ENCODE measurements around the gene KCNMA1.

KCNMA1 gene

GRCh38 chr10:77359287-77359691, 278.3 kb downstream of the KCNMA1 start:
- H3K9me2 ChIP-seq (replicated peaks; ENCODE audit: insufficient read depth, low read length) = no peaks in the 10 kb centered on the region
- H3K9me3 ChIP-seq (ENCODE audit: insufficient read depth, low read length) = no peaks in the 10 kb centered on the region
- no peaks in the 10 kb centered on the region for H4K20me1 ChIP-seq (ENCODE audit: low read depth, low read length)
- no peak overlapping the region for H3K4me3 ChIP-seq (ENCODE audit: insufficient read depth, low read length, poor library complexity, severe bottlenecking)
- no peak overlapping the region for H3K9ac ChIP-seq (ENCODE audit: low read length)
- H3K27ac ChIP-seq (ENCODE audit: low read depth, low read length) = no peak overlapping the region
- no peaks in the 10 kb centered on the region for H3K79me2 ChIP-seq (ENCODE audit: insufficient read depth, low read length)
- no peak overlapping the region for H2AFZ ChIP-seq (ENCODE audit: low read depth, low read length, severe bottlenecking)
- no peak overlapping the region for H3K4me2 ChIP-seq (ENCODE audit: low read depth, low read length, poor library complexity, severe bottlenecking)
- H3K27me3 ChIP-seq (ENCODE audit: low read length) = 0 out of 2 replicates have a peak, but pooled peaks cover 3% of the 10 kb centered on the region
- no peaks in the 10 kb centered on the region for H3F3A ChIP-seq (ENCODE audit: insufficient read depth)
- H3K36me3 ChIP-seq (ENCODE audit: low read length) = no peaks in the 10 kb centered on the region
- TF ChIP-seq CTCF (IDR thresholded peaks at IDR 0.05; ENCODE audit: insufficient read depth, low read length, poor library complexity, severe bottlenecking) (no peak), EZH2phosphoT487 (conservative IDR thresholded peaks at IDR 0.05; ENCODE audit: low read length) (no peak)

GRCh38 chr10:77358656-77359055, 279.0 kb downstream of the KCNMA1 start:
- H3K4me2 ChIP-seq (ENCODE audit: low read depth, low read length, poor library complexity, severe bottlenecking) = no peak overlapping the region
- no peaks in the 10 kb centered on the region for H3K36me3 ChIP-seq (ENCODE audit: low read length)
- 0 out of 2 replicates have a peak, but pooled peaks cover 3% of the 10 kb centered on the region for H3K27me3 ChIP-seq (ENCODE audit: low read length)
- no peak overlapping the region for H3K27ac ChIP-seq (ENCODE audit: low read depth, low read length)
- no peaks in the 10 kb centered on the region for H3K9me3 ChIP-seq (ENCODE audit: insufficient read depth, low read length)
- H2AFZ ChIP-seq (ENCODE audit: low read depth, low read length, severe bottlenecking) = no peak overlapping the region
- no peaks in the 10 kb centered on the region for H4K20me1 ChIP-seq (ENCODE audit: low read depth, low read length)
- no peak overlapping the region for H3K9ac ChIP-seq (ENCODE audit: low read length)
- no peak overlapping the region for H3K4me3 ChIP-seq (ENCODE audit: insufficient read depth, low read length, poor library complexity, severe bottlenecking)
- no peaks in the 10 kb centered on the region for H3F3A ChIP-seq (ENCODE audit: insufficient read depth)
- TF ChIP-seq CTCF (IDR thresholded peaks at IDR 0.05; ENCODE audit: insufficient read depth, low read length, poor library complexity, severe bottlenecking) = no peak
- TF ChIP-seq EZH2phosphoT487 (conservative IDR thresholded peaks at IDR 0.05; ENCODE audit: low read length) = no peak
- H3K79me2 ChIP-seq (ENCODE audit: insufficient read depth, low read length) = no peaks in the 10 kb centered on the region
- no peaks in the 10 kb centered on the region for H3K9me2 ChIP-seq (replicated peaks; ENCODE audit: insufficient read depth, low read length)

DNA sequence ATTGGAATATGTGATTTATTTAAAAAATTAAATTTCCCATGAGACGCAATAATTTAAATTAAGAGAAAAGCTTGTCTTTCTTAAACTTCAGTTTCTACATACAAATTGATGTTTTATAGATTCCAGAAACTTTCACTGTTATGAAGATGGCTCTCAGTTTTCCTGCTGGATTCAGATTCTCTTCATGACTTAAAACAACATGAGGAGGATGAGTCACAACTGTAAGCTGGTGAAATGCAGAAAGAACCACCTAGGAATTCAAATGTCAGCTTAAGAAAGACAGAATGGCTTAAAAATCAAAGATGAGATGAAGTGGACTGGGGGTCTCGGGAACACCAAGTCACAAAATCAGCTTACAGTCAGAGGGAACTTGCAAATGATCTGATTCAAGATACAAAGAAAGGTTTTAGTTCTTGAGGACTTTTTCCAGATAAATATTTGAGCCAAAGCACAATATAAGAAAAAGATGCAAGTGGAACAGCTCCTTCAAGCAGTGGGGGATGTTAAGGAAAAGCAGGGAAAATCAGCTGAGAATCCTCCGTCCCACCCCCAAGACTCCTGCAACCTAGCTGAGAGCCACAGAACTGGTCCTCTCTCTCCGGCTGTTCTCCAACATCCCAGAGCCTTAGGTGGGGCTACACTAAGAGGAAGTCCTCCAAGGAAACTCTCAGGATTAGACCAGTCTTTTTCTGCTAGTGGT, 279.8 kb downstream of the KCNMA1 start:
- no peak overlapping the region for H3K4me2 ChIP-seq (ENCODE audit: low read depth, low read length, poor library complexity, severe bottlenecking)
- H3K9me3 ChIP-seq (ENCODE audit: insufficient read depth, low read length) = no peaks in the 10 kb centered on the region
- no peak overlapping the region for H3K27ac ChIP-seq (ENCODE audit: low read depth, low read length)

More for the DNA sequence above, 279.8 kb downstream of the KCNMA1 start:
- H3K9me2 ChIP-seq (replicated peaks; ENCODE audit: insufficient read depth, low read length) = no peaks in the 10 kb centered on the region
- no peak overlapping the region for H3K9ac ChIP-seq (ENCODE audit: low read length)
- H3K27me3 ChIP-seq (ENCODE audit: low read length) = 0 out of 2 replicates have a peak, but pooled peaks cover 3% of the 10 kb centered on the region
- H2AFZ ChIP-seq (ENCODE audit: low read depth, low read length, severe bottlenecking) = no peak overlapping the region
- H3K4me3 ChIP-seq (ENCODE audit: insufficient read depth, low read length, poor library complexity, severe bottlenecking) = no peak overlapping the region
- TF ChIP-seq CTCF (IDR thresholded peaks at IDR 0.05; ENCODE audit: insufficient read depth, low read length, poor library complexity, severe bottlenecking) (no peak), EZH2phosphoT487 (conservative IDR thresholded peaks at IDR 0.05; ENCODE audit: low read length) (no peak)
- H4K20me1 ChIP-seq (ENCODE audit: low read depth, low read length) = no peaks in the 10 kb centered on the region
- H3K79me2 ChIP-seq (ENCODE audit: insufficient read depth, low read length) = no peaks in the 10 kb centered on the region
- H3F3A ChIP-seq (ENCODE audit: insufficient read depth) = no peaks in the 10 kb centered on the region
- H3K36me3 ChIP-seq (ENCODE audit: low read length) = no peaks in the 10 kb centered on the region

All from SU-DHL-6 (cell line).